HG03460 (cell line): ENCODE data around the gene FGF1.

Source experiments
- ATAC-seq: cut with Tn5 transposase; IDR thresholded peaks from one replicate; pipeline ENCODE4 v1.9.1; 2021; ENCODE audit not compliant: unreplicated experiment

Gene FGF1

GRCh38 chr5:142586552-142586951 lies 99.3 kb downstream of the FGF1 start:
- ATAC-seq: no peak

- ATAC-seq: no peak
Observed at GRCh38 chr5:142585451-142585850, 100.4 kb downstream of the FGF1 start.

GRCh38 chr5:142584891-142585290 lies 101.0 kb downstream of the FGF1 start:
- ATAC-seq: no peak

DNA sequence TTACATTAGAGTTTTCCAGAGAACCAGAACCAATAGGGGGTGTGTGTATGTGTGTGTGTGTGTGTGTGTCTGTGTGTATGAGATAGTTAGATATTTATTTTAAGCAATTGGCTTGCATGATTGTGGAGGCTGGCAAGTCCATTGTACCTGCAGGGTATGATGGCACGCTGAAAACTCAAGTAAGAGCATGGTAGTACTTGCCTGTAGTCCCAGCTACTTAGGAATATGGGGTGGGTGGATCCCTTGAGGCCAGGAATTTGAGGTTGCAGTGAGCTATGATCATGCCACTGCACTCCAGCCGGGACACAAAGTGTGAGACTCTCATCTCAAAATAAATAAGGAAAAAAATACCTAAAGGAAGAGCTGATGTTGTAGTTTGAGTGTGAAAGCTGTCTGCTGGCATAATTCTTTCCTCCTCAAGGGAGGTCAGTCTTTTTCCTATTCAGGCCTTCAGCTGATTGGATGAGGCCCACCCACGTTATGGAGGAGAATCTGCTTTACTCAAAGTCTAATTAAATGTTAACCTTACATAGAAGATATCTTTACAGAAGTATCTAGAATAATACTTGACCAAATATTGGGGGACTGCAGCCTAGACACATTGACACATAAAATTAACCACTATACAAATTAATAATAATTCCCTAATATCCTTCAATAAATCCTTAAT lies 107.6 kb downstream of the FGF1 start:
- ATAC-seq: no peak

DNA sequence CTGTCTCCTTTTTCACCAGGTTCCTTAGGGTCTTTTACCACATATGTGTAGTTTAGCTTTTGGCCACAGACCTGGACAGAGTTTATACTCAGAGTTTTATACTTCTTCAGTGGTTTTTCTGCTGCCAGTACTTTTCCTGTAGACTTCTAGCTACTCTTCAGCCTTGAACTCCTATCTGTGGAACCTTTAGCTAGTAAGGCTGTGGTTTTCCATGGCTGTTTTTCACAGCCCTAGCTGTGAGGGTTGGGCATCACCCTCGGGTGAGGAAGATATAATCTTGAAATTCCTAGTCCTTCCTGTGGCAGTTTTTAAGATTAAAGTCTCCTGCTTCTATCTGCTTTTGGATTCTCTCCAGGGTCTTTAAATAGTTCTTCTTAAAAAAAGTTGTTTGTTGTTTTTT lies 109.1 kb downstream of the FGF1 start:
- no peak for ATAC-seq

GRCh38 chr5:142576303-142576702 lies 109.6 kb downstream of the FGF1 start:
- no peak for ATAC-seq

DNA sequence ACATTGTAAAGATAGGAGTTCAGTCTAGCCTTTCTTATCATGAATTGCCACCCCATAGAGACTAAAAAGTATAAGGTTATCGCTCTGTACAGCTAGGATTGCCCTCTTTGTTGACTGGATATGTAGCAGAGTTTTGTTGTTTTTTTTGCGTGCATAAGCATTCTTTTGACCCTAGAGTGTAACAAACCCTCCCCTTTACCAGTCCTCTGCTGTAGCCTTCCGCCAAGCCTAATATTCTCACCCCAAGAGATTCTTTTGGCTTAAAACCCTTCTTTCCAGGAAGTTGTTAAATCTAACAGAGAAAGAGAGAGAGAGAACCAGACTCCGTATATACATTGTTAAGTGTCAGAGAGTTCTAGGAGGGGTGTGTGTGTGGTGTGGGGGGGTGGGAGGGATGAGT lies 113.9 kb downstream of the FGF1 start:
- no peak for ATAC-seq

DNA sequence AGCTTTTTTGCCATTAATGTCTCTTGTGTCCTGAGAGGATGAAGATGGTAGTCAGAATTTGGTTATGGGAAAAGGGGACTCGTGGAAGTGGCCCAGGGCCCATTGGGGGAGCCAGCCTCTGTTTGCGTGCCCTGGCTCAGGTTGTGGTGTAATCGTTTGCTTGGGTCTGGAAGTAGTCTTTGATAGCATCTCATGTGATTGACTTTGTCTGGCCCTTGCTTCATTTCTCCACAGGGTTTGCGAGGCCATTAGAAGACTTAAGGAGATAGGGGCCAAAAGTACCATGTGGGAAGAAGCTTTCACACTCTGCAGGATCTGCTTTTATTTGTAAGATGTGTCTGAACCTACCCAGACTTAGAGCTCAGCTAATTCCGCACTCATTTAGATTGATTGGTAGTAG lies 114.5 kb downstream of the FGF1 start:
- ATAC-seq: no peak

GRCh38 chr5:142569905-142570304 lies 116.0 kb downstream of the FGF1 start:
- ATAC-seq: no peak

DNA sequence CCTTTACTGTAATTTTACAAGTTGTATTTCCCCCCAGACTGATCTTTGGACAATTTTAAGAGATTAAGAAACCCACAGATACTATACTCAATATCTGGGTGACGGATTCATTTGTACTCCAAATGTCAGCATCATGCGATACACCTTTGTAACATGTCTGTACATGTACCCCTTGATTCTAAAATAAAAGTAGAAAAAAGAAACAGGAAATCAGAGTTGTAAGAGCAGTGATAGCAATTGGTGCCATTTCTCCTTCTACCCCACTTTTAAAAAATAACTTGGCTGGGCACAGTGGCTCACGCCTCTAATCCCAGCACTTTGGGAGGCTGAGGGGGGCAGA lies 116.9 kb downstream of the FGF1 start:
- ATAC-seq: no peak

DNA sequence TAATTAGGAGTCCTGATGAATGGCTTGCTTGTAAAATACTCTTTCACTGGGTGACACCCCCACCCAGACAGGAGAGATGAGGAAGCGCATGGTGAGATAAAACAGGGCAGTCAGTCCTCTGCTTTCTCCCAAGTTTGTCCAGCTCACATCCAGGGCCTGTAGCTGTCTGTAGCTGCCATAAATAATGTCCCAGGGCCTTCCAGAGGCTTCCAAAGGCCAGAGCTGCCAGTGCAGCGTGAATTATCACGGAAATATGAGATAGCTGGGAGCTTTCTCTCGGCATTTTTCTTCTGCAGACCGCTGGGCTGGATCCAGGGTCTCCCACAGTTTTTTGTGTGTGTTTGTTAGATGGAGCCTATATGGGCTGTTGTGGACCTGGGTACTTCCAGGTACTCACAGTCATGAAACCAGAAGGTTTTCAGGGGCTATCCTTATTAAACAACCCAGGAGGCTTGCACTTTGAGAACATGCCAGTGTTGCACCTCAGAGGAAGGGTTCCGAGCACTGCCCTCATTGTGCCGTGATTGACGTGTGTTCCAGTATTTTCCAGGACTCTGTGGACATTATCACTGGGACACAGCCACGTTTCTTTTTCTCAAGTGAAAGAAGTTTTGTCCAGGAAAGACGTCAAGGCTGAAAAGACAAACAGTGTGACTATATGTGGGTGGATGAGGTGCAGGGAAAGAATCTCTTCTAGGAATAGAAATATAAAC lies 117.5 kb downstream of the FGF1 start:
- ATAC-seq: no peak

GRCh38 chr5:142561486-142562097 lies 124.3 kb downstream of the FGF1 start:
- ATAC-seq: no peak

DNA sequence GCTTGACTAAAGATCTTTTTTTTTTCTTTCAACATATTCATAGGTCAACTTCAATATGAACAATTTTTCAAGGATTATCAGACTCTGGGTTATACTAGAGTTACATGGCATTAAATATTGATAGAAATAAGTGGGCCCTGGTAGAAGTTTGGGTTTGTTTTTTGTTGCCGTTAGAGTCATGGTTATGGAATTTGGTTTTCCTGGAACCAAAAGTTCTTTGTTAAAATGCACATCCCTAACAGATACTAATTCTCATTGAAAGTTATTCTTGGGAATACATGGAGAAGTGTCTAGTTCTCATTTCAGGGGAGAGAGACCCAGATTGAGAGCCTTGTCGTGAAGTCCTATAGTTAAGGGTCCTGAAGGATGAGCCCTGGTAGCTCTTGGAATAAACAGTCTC lies 124.9 kb downstream of the FGF1 start:
- no peak for ATAC-seq

GRCh38 chr5:142552107-142552506 lies 133.8 kb downstream of the FGF1 start:
- no peak for ATAC-seq

DNA sequence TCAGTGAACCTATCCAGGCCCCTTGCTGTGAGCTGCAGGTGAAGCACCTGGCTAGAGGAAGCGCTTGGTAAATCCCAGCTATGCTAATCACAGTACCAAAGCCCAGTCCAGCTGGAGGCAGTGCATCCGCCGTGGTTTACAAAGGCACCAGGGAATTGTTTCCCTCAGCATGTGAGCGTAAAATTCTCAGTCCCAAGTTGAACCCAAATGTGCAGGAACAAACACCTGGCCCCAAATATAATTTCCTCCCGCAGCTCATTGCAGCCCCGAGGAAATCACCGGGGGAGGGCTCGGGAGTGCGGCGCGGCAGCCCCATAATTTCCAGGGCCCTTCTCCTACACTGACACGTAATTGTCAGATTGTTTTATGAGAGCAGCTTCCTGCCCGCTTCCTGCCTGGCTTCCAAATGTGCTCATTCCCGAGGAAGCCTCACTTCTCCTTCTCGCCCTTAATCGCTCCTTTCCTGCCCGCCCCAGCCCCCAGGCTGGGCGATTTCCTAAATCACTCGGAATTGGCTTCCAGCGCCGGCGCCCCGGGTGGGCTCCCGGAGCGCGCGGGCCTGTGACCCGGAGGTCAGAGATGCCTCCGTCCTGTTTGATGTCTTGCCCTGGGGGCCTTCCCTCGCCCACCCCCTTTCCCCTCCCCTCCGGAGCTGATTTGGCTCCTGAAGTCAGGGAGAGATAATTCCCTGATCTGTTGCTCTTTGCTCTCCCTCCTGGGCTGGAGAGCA lies 134.4 kb downstream of the FGF1 start:
- no peak for ATAC-seq

GRCh38 chr5:142550471-142550870 lies 135.4 kb downstream of the FGF1 start:
- no peak for ATAC-seq

GRCh38 chr5:142549834-142550233 lies 136.1 kb downstream of the FGF1 start:
- no peak for ATAC-seq

DNA sequence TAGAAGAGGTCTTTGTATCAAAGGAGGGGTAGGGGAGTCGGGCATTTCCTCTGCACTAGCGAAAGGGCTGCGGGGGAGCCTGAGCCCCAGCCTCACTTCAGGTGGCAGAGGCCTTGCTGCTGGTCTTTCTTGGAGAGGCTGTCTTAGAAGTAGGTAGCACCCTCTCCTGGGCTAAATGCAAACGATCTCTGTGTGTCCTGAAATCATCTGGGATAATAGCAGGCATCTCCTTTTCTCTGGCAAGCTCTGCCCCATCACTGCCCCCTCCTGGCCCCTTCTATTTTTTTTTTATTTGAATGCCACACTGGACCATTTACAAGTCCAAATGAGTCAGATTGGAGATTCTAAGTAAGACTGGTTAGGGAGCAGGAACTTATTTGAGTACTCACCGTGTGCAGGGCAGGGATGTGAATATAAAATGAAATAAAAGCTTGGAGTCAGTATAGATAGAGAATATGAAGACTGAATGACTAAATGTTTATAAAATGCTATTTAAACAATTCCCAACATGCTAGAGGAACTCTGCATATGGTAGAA lies 137.1 kb downstream of the FGF1 start:
- ATAC-seq: no peak

GRCh38 chr5:142547445-142548380 lies 138.2 kb downstream of the FGF1 start:
- ATAC-seq: no peak

DNA sequence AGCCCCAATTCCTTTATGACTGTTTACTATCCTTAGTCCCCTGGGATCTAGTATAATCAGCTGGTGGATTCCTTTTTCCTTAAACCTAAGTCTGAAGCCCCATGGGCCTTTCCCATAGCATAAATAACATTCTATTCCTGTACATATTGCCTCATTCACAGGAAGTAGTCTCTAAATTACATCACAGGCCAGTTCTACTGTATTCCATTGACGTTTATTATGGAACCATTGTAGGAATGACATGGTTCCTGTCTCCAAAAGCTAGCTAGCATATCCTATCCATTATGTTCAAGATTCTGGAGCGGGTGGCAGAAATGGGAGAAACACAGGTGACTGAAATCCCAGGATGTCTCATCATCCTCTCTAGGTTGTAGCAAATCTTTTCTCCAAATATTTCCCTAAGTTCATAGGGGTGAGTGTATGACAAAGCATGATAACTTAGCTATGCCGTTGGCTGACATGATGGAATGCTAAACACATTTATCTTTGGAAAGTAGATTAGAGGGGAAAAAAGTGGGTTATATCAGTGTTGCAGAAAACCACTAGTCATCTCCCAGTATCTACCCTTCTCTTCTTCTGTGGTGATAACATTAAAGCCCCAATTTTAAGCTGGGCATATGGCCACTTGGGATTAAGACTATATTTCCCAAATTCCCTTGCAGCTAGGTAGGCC lies 140.1 kb downstream of the FGF1 start:
- no peak for ATAC-seq
